MCF 10A (cell line): ENCODE results near the gene FOXA3. TPM values are rescaled to one million over a fixed set of nuclear protein-coding genes. Genes with fewer than 3 reads are reported as not detected.
"Not testable (repeated sequence)": the region's sequence is repeated elsewhere in the genome, so short reads cannot be mapped to it uniquely, and the experiment has no call there.

Experiments used
- BruUV-seq: library from RNA; stranded (reverse); fragments of 400-500 nt; replicated peaks from 2 replicates; lab custom pipeline; 2021; lab: Mats Ljungman, UMichigan
- CTCF ChIA-PET: fragments of 300-600 bp; sonication (Branson Sonifier 250); formaldehyde crosslinking; extraction: SDS; loops from one replicate; lab custom pipeline; 2021; ENCODE audit warnings: antibody characterized with exemption, inconsistent platforms; lab: Yijun Ruan, JAX
- POLR2A ChIA-PET: fragments of 300-600, 350-650 bp; sonication (Branson Sonifier 250); formaldehyde crosslinking; extraction: SDS; loops from one replicate; lab custom pipeline; 2020; ENCODE audit warnings: antibody characterized with exemption, inconsistent platforms; lab: Yijun Ruan, JAX
- DNase-seq: peaks from one replicate; pipeline ENCODE4 v3.0.0-alpha.2; 2018; ENCODE audit not compliant: unreplicated experiment
- H3K27ac Mint-ChIP-seq: one replicate; pipeline ENCODE4 v1.8.0; 2022; ENCODE audit warnings: mild to moderate bottlenecking, low read depth, mixed read lengths; ENCODE audit not compliant: unreplicated experiment
- H3K27me3 Mint-ChIP-seq: one replicate; pipeline ENCODE4 v1.8.0; 2022; ENCODE audit warnings: mixed read lengths; ENCODE audit not compliant: insufficient read depth, unreplicated experiment
- H3K36me3 Mint-ChIP-seq: one replicate; pipeline ENCODE4 v1.8.0; 2022; ENCODE audit warnings: mild to moderate bottlenecking, moderate library complexity, mixed read lengths; ENCODE audit not compliant: insufficient read depth, unreplicated experiment
- H3K4me1 Mint-ChIP-seq: one replicate; pipeline ENCODE4 v1.8.0; 2022; ENCODE audit warnings: mixed read lengths; ENCODE audit not compliant: insufficient read depth, unreplicated experiment
- H3K4me3 Mint-ChIP-seq: one replicate; pipeline ENCODE4 v1.8.0; 2022; ENCODE audit warnings: mild to moderate bottlenecking, moderate library complexity, mixed read lengths; ENCODE audit not compliant: unreplicated experiment
- H3K9me3 Mint-ChIP-seq: one replicate; pipeline ENCODE4 v1.8.0; 2022; ENCODE audit warnings: mixed read lengths; ENCODE audit not compliant: unreplicated experiment
- intact Hi-C: fragments of 100-400 bp; cut with micrococcal nuclease; formaldehyde crosslinking; loops from 2 replicates; pipeline ENCODE4 v1.14.1; 2022
- total RNA-seq: library from RNA; stranded (reverse); gene quantifications from 2 replicates; pipeline ENCODE4 v1.2.3, GENCODE V29; 2022
- TF ChIP-seq, protein P1 (sequence below): fragments of 200-600 bp; IDR thresholded peaks from one replicate; pipeline ENCODE4 v1.8.0; 2022; ENCODE audit warnings: antibody characterized with exemption, mild to moderate bottlenecking; ENCODE audit not compliant: unreplicated experiment

FOXA3 gene
- total RNA-seq, 1 experiment from 2014 or later = not detected

DNA sequence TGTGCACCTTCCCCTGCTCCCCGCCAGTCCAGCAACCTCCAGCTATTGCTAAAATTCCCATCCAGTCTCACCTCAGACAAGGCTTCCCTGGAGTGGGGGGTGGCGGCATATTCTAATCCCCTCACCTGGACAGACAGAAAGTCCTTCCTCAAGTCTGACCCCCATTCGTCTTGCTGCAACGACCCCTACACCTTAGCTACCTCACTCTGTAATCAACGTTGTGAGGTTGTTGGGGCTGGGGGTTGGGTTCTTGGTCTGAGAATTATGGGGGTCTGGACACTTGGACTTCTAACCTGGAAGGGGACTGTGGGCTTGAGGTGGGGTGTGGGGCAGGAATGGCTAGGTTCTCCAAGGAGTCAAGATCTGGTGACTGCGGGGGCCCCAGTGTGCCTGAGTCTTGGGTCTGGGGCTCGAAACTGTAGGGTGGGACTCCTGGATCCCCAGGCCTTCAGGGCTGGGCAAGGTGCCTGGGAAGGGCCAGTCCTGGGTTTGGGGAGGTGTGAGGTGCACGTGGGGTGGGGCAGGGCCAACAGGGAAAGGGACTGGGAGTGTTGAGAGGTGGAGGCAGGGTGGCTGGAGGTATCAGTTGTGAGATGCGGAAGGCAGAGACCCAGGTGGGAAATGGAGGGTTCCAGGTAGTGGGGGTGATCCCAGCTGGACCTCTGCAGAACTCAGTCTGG lies 1.3 kb downstream of the FOXA3 start:
- peaks cover 5% of the 10 kb centered on the region for H3K4me1 Mint-ChIP-seq
- no peak overlapping the region for H3K27ac Mint-ChIP-seq
- peaks cover 11% of the 10 kb centered on the region for H3K36me3 Mint-ChIP-seq
- ChIA-PET POLR2A (no interaction called here), CTCF (interaction anchor here (1.4 kb wide), 1 partner anchor 17 kb away, joined by 5 read pairs; no protein-coding TSS in a partner anchor)
- H3K9me3 Mint-ChIP-seq = no peaks in the 10 kb centered on the region
- intact Hi-C loops = no loop called here
- BruUV-seq = no TSS peak
- no peak overlapping the region for H3K4me3 Mint-ChIP-seq
- TF ChIP-seq, protein P1, sequence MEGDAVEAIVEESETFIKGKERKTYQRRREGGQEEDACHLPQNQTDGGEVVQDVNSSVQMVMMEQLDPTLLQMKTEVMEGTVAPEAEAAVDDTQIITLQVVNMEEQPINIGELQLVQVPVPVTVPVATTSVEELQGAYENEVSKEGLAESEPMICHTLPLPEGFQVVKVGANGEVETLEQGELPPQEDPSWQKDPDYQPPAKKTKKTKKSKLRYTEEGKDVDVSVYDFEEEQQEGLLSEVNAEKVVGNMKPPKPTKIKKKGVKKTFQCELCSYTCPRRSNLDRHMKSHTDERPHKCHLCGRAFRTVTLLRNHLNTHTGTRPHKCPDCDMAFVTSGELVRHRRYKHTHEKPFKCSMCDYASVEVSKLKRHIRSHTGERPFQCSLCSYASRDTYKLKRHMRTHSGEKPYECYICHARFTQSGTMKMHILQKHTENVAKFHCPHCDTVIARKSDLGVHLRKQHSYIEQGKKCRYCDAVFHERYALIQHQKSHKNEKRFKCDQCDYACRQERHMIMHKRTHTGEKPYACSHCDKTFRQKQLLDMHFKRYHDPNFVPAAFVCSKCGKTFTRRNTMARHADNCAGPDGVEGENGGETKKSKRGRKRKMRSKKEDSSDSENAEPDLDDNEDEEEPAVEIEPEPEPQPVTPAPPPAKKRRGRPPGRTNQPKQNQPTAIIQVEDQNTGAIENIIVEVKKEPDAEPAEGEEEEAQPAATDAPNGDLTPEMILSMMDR = no peak
- DNase-seq = no peak
- peaks cover 51% of the 10 kb centered on the region for H3K27me3 Mint-ChIP-seq

DNA sequence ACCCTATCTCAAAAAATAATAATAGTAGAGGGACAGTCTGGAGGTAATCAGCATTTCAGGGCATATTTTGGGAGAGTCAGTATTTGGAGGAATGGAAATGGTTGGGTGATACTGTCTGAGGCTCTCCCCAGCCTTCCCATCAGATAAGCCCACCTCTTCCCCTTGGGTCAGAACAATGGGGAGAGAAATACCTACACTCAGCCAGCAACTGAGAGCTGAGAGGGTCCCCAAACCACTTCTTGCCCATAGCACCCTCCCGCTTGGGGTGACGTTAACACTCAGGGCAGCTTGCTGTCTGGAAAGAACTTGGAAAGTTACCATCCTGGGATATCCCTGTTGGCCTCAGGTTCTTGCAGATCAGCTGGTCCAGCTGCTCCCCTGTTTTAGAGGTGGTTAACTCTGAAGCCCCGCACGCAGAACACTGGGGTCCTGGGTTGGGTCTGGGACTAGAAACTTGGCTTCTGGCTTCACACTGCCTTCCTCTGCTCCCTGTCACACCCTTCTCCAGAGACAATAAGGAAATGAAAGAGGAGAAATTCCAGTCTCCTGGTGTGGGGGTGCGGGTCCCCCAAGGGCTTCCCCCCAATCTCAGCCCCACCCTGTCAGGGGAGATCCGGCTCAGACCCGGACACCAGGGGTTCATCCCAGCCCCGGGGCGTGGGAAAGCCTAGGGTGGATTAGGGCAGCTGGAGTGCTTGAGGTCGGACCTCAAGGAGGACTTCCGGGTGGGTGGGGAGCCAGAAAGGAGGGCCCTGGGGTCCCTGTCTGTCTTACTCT lies 2.5 kb downstream of the FOXA3 start:
- Mint-ChIP-seq H3K27me3 (peaks cover 51% of the 10 kb centered on the region), H3K4me3 (no peak overlapping the region), H3K27ac (no peak overlapping the region), H3K9me3 (no peaks in the 10 kb centered on the region), H3K36me3 (peaks cover 3% of the 10 kb centered on the region), H3K4me1 (peaks cover 5% of the 10 kb centered on the region)
- ChIA-PET POLR2A (no interaction called here), CTCF (interaction anchor here (0.6 to 1.0 kb wide), 2 partner anchors 14 to 67 kb away, joined by 3 read pairs; no protein-coding TSS in a partner anchor)
- intact Hi-C loops = no loop called here
- BruUV-seq = no TSS peak
- DNase-seq = no peak
- TF ChIP-seq, protein P1 = no peak

DNA sequence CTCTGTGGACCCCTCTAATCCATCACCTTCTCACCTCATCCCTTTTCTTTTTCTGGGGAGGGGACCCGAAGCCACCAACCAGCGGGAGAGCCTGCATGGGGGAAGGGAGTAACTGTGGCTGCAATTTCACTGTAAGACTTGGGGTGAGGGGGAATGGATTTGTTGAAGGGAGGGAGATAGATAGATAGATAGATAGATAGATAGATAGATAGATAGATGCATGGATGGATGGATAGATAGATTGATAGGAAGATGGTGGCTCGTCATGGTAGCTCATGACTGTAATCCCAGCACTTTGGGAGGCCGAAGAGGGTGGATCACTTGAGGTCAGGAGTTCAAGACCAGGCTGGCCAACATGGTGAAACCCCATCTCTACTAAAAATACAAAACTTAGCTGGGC lies 3.1 kb downstream of the FOXA3 start:
- BruUV-seq, H3K27ac Mint-ChIP-seq, DNase-seq, intact Hi-C loops, H3K36me3 Mint-ChIP-seq, H3K4me1 Mint-ChIP-seq, H3K4me3 Mint-ChIP-seq, POLR2A ChIA-PET, H3K9me3 Mint-ChIP-seq: not testable (repeated sequence)
- CTCF ChIA-PET = interaction anchor here (0.6 kb wide), 1 partner anchor 225 kb away, joined by 3 read pairs; no protein-coding TSS in a partner anchor
- peaks cover 51% of the 10 kb centered on the region for H3K27me3 Mint-ChIP-seq

DNA sequence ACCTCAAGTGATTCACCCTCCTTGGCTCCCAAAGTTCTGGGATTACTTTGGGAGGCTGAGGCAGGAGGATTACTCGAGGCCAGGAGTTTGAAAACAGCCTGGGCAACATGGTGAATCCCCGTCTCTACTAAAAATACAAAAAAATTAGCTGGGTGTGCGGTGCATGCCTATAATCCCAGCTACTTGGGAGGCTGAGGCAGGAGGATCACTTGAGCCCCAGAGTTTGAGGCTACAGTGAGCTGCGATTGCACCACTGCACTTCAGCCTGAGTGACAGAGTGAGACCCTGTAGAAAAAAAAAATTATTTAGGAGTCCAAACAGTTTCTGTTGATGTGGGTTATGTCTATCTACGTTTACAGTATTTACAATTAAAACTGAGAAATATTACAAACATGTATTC lies 6.7 kb downstream of the FOXA3 start:
- CTCF ChIA-PET = no interaction called here
- Mint-ChIP-seq H3K4me3 (no peak overlapping the region), H3K27ac (no peak overlapping the region)

More for the DNA sequence above, 6.7 kb downstream of the FOXA3 start:
- no peaks in the 10 kb centered on the region for H3K4me1 Mint-ChIP-seq
- TF ChIP-seq, protein P1 = no peak
- H3K36me3 Mint-ChIP-seq = no peaks in the 10 kb centered on the region
- intact Hi-C loops = no loop called here
- H3K27me3 Mint-ChIP-seq = peaks cover 44% of the 10 kb centered on the region
- BruUV-seq = no TSS peak
- H3K9me3 Mint-ChIP-seq = no peaks in the 10 kb centered on the region
- no peak for DNase-seq
- POLR2A ChIA-PET = interaction anchor here (0.9 kb wide), 1 partner anchor 31 kb away, joined by 3 read pairs; the partner anchor contains the start of gene MYPOP
